Measurements from ENCODE around the gene KTN1.

- TF ChIP-seq CTCF (IDR thresholded peaks at IDR 0.05) (no peak), EP300 (IDR thresholded peaks at IDR 0.05) (no peak), POLR2A (IDR thresholded peaks at IDR 0.05) (no peak)
Observed at GRCh38 chr14:55537782-55538181, 42.2 kb upstream of the KTN1 start.

Measured in ovary (tissue), 3 donors.